Measurements from ENCODE around the gene RFX8.

Gene RFX8

DNA sequence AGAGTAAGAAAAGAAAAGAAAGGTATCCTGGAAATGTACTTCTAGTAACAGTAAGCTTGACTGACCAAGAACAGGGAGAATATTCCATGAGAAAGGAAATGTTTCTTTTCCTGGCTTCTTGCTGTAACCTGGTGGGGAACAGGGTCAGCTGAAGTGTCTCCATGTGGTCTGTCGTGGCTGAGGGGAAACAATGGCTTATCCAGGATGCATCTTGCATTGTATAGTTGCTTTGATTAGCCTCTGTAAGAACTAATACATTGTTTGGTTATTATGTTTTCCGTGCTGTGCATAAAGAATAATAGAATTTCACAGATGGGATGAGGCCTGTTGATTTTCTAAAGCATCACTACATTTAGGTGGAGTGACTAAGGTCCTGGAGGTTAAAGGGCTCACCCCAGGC, 92.5 kb downstream of the RFX8 start:
- DNase-seq (ENCODE audit: insufficient read length, low spot score) (no peak), FAIRE-seq (no peak)
- no peak for TF ChIP-seq CTCF (IDR thresholded peaks at IDR 0.05; ENCODE audit: insufficient read depth, missing control alignments)

DNA sequence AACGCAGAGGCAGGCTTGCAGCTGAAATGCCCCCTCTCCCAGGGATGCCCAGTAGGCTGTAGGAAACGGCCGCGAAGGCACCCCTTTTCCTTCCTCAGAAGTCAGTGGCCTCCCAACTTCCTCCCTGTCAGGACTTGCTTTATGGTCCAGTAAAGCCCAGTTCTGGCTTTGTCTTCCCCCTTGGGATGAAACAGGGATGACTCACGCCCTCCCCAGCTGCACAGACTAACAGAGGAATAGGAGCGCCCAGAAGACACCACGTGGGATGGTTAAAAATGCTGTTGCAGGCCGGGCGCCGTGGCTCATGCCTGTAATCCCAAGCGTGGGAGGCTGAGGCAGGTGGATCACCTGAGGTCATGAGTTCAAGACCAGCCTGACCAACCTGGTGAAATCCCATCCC, 94.5 kb downstream of the RFX8 start:
- no peak for DNase-seq (ENCODE audit: insufficient read length, low spot score)
- no peak for TF ChIP-seq CTCF (IDR thresholded peaks at IDR 0.05; ENCODE audit: insufficient read depth, missing control alignments)
- no peak for FAIRE-seq

DNA sequence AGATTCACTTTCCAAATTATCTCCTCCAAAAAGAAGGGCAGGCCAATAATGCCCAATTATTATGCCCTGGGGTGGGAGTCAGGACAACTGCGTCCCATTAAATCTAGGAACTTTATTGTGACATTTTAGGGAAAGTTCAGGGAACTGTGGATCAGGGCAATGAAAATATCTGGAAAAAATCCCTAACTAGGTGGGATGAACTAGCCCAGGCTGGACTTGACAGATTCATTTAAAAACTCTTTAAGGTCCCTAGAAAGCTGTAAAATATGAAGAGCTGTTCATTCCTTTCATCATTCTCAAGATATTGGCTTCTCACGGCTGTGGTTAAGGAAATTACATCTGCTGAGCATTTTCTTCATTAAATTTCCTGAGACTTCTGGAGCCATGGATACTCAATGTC, 95.8 kb downstream of the RFX8 start:
- FAIRE-seq: no peak
- no peak for TF ChIP-seq CTCF (IDR thresholded peaks at IDR 0.05; ENCODE audit: insufficient read depth, missing control alignments)
- no peak for DNase-seq (ENCODE audit: insufficient read length, low spot score)

GRCh38 chr2:101375653-101376052, 99.3 kb downstream of the RFX8 start:
- DNase-seq (ENCODE audit: insufficient read length, low spot score) (no peak), FAIRE-seq (no peak)
- TF ChIP-seq CTCF (IDR thresholded peaks at IDR 0.05; ENCODE audit: insufficient read depth, missing control alignments): no peak

- TF ChIP-seq CTCF (IDR thresholded peaks at IDR 0.05; ENCODE audit: insufficient read depth, missing control alignments): no peak
- no peak for FAIRE-seq
- no peak for DNase-seq (ENCODE audit: insufficient read length, low spot score)
Measured at GRCh38 chr2:101374821-101375561, 99.9 kb downstream of the RFX8 start.

DNA sequence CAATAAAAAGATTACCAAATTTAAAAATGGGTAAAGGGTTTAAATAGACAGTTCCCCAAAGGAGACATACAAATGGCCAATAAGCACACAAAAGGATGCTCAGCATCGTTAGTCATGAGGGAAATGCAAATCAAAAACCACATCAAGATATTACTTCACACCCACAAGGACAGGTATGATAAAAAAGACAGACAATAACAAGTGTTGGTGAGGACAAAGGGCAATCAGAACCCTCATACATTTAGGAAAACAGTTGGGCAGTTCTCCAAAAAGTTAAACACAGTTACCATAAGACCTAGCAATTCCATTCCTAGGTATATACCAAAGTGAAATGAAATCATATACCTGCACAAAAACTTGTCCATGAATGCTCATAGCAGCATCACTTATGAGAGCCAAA, 102.1 kb downstream of the RFX8 start:
- DNase-seq (ENCODE audit: insufficient read length, low spot score) (no peak), FAIRE-seq (no peak)
- no peak for TF ChIP-seq CTCF (IDR thresholded peaks at IDR 0.05; ENCODE audit: insufficient read depth, missing control alignments)

GRCh38 chr2:101371636-101372035, 103.3 kb downstream of the RFX8 start:
- no peak for TF ChIP-seq CTCF (IDR thresholded peaks at IDR 0.05; ENCODE audit: insufficient read depth, missing control alignments)
- FAIRE-seq (no peak), DNase-seq (ENCODE audit: insufficient read length, low spot score) (no peak)

All from D721Med (cell line).